Measurements from ENCODE around the gene PDSS2.
A peak's percentile ranks its signal among the peaks of the same experiment; 100 is the strongest.
"Not testable (repeated sequence)": the region's sequence is repeated elsewhere in the genome, so short reads cannot be mapped to it uniquely, and the experiment has no call there.

PDSS2 gene

DNA sequence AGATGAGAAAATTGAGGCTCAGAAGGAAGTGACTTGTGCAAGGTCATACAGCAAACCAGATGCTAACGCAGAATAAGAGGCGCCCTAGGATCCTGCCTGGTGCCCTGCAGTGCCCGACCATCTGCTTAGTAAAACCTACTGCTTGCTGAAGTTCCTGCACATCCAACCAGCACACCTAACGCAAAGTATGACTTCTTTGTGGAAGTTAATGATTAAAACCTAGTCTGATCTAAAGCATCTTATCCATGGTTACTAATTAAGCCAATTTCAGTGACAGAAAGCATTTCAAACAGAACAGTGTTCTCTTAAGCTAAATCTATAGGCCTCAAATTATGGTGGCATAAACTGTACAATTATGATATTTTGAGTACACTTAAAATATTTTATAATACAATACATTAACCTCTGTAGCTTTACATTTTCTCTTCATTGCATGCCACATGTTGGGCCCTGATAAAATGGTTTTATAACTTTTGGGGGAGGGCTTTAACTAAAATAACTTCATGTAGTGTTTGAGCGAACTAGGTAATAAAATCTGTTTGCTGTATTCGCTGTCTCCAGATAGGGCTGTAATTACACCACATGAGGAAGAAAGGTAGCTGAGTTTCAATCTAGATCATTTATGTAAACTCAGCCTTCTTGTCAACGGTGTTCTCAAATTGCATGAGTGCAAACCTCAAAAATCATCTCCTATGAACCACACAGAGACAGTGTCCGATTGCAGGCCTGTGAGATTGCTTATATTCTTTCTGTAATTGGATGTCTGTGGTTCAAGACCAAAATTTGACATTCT is 306.5 kb downstream of the PDSS2 start:
- DNase-seq: peak; percentile 15

DNA sequence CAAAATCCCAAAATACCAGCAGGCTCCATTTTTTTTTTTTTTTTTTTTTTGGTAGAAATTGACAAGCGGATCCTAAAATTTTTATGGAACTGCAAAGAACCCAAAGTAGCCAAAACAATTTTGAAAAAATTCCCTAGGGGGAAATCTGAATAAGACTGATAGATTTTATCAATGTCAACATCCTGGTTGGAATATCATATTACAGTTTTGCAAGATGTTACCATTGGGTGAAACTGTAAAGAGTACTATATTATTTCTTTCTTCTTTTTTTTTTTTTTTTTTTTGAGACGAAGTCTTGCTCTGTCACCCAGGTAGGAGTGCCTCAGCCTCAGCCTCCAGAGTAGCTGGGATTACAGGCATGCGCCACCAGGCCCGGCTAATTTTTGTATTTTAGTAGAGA is 314.7 kb downstream of the PDSS2 start:
- no peak for DNase-seq

DNA sequence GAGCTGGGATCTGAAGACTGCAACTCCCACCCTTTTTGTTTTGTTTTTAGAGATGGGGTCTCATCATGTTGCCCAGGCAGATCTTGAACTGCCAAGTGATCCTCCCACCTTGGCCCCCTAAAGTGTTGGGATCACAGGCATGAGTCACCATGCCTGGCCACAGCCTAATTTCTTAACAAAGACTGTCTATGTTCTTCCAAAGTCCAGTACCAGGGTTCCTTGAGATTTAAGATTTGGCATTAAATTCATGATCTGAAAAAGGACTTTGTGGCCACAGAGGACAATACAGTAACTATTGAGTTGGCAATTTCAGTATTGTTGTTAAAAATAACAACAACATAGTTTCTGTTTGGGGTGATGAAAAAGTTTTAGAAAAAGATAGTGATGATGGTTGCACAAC is 315.4 kb downstream of the PDSS2 start:
- no peak for DNase-seq

DNA sequence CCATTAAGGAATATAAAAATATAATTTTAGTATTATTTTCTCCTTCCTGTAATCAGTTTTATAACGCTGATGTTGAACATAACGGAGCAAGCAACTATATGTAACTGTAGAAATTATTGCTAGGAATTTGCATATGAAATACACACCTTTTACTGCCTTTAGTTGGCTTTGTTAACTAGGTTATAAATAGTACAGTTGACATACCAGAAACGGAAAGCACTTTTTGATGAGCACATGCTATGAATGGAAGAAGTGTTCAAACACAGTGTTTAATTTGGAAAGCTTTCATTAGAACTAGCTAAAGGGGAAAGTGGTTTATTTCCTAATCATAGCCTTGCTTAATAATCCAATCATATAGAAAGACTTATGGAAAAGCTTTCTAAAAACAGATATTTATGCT is 318.8 kb downstream of the PDSS2 start:
- DNase-seq: peak; percentile 43

DNA sequence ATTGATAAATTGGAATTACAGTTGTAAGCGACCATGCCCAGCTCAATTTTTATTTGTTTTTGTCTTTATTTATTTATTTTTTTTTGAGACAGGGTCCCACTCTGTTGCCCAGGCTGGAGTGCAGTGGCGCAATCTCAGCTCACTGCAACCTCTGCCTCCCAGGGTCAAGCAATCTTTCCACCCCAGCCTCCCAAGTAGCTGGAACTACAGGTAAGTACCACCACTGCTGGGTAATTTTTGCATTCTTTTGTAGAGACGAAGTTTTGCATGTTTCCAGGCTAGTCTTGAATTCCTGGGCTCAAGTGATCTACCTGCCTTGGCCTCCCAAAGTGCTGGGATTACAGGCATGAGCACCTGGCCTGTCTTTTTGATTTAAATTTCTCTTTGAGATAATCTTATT is 323.0 kb downstream of the PDSS2 start:
- DNase-seq: not testable (repeated sequence)

DNA sequence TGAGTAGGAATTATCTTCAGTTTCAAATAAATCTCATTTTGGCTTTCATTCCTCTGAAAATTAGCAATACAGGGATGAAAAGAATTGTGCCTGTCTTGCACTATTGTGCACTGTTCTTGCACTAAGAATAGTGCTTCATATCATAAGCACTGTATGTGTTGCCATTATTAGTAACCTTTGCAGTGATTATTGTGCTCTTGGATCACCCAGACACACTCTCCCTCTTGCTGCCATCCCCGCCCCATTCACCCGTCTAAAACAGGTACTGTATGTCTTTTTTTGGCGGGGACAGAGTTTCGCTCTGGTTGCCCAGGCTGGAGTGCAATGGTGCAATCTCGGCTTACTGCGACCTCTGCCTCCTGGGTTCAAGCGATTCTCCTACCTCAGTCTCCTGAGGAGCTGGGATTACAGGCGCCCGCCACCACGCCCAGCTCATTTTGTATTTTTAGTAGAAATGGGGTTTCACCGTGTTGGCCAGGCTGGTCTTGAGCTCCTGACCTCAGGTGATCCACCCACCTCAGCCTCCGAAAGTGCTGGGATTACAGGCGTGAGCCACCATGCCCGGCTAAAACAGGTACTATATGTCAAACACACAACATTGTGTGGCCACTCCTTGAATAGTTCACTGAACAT is 324.2 kb downstream of the PDSS2 start:
- not testable (repeated sequence) for DNase-seq

DNA sequence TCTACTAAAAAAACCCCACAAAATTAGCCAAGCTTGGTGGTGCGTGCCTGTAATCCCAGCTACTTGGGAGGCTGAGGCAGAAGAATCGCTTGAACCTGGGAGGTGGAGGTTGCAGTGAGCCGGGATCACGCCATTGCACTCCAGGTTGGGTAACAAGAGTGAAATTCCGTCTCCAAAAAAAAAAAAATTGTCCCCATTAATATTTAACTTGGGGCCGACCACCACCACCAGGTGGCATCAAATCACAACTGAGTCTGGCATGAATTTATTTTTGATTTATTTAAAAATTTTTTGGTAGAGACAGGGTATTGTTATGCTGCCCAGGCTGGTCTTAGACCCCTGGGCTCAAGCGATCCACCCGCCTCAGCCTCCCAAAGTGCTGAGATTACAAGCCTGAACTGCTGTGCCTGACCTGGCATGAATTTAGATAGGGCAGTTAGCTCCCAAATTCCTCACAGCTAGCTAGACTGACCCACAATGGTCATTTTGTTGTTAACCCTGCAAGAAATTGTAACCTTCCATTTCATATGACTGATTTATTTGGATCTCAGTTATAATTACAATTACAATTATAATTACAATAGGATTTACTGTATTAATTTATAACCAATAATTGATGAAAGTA is 326.9 kb downstream of the PDSS2 start:
- DNase-seq: peak; percentile 17

DNA sequence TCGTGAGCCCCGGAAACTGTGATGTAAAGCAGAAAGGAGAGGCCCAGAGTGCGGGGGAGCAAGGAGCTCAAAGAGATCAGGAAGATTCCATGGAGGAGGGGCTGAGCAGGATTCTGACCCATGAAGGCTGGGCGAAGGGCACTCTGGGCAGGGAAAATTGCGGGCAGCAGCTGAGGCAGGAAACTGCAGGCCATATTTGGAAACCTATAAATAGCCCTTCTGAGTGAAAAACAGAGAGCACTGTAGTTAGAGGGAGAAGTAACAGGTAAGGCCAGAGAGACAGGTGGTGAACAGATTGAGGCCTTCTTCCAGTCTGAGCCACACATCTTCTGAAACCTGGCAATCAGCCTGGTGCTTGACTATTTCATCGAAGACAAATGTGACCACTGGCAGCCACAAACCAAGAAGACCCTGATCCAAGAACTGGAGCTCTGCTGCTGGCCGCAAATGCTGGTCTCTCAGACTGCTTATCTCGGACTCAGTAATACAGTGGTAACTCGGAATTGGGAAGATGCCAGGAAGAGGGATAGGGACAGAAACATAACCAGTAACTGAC is 329.9 kb downstream of the PDSS2 start:
- DNase-seq: peak; percentile 49

DNA sequence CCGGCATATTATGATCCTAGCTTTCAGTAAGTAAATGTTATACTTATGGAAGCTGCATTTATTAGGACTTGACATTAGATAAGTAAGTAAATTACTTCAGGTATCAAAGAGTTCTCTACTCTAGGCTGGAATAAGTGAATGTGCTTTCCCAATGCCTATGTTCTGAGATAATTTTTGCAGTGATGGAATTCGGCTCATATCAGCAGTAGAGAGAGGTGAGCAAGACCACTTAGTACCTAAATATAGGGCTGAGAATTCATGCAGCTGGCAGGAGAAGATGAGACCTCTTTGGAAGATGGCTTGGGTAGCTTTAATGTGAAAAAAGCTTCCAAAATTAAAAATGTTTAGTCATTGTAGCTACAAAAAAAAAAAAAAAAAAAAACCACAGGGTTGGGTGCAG is 330.8 kb downstream of the PDSS2 start:
- no peak for DNase-seq

DNA sequence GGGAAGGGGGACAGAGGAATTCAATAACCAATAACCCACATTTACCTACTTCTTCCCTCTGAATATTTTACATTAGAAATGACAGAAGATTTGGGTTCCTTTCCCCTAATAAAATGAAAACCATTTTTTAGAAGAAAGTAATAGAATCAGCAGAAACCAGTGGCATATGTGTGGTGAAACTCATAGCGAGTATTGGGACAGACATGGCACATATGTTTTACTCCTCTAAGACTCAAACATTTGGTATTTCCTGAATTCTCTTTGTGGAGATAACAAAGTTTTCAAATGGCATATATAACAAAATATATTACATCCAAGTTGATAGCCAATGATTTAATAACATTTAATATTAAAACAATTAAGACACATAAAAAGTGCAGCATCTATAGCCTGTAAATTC is 331.2 kb downstream of the PDSS2 start:
- DNase-seq: no peak

DNA sequence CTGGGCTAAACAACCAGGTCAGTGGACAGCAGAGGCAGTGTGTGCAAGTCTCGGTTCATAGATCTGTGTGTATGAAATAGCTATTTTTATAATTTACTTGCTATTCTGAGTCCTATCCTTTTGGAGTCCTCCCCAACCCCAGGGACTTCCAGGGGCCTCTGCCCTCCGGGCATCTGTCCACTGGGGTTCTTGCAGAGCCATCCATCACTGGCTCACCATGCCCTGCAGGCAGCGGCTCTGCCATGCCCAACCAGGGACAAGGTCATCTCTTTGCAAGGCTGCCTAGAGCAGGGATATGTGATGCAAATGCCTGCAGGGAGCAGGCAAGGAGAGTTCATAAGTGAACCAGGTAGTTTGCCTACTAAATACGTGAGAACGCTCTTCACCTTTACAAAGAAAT is 333.6 kb downstream of the PDSS2 start:
- DNase-seq: no peak

DNA sequence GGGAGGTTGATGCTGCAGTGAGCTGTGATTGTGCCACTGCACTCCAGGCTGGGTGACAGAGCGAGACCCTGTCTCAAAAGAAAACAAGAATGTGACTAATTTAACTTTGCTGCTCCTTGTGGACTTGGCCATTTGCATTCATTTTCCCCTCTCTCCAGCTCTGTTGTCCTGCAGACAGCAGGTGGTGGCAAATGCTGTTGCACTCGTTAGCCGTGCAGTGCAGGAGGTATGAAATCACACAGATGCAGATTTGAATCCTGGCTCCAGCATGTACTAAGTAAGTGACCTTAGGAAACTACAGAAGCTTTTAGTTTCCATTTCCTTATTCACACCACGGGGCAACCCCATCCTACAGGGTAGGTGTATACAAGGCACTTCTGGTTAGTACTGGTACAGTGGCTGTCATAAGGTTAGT is 334.4 kb downstream of the PDSS2 start:
- peak; percentile 38 for DNase-seq

DNA sequence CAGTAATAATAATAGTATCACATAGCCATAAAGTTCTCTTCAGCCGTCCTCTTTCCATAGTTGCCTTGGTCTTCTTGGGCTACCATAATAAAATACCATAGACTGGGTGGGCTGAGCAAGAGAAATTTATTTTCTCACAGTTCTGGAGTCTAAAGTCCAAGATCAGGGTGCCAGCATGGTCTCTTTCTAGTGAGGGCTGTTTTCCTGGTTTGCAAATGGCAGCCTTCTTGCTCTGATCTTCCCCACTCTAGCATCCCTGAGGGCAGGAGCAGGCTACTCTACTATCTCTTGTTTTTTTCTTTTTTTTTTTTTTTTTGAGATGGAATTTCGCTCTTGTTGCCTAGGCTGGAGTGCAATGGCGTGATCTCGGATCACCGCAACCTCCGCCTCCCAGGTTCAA is 335.9 kb downstream of the PDSS2 start:
- no peak for DNase-seq

DNA sequence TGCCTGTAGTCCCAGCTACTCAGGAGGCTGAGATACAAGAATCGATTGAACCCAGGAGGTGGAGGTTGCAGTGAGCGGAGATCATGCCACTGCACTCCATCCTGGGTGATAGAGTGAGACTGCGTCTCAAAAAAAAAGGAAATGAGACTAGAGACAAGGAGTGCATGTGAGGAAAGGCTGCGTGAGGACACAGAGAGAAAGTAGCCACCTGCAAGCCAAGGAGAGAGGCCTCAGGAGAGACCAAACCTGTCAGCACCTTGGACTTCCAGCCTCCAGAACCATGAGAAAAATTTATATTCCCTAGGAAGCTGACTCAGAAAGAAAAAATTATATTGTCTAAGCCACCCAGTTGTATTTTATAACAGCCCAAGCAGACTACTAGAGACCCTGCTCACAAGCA is 336.6 kb downstream of the PDSS2 start:
- no peak for DNase-seq

DNA sequence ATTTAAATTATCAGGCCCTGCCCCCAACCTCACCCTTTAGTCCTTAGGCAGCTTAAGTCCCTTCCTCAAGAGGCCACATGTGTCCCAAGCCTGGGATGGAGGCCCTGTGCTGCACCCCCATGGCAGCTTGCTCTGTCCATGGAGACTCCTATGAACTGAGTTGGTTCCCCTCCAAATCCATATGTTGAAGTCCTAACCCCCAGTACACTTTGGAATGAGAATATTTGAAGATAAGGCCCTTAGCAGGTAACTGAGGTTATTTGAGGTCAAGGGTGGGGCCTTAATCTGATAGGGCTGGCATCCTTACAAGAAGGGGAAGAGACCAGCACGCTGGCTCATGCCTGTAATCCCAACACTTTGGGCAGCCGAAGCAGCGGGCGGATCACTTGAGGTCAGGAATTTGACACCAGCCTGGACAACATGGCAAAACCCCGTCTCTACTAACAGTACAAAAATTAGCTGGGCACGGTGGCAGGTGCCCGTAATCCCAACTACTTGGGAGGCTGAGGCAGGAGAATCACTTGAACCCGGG is 337.3 kb downstream of the PDSS2 start:
- DNase-seq: no peak

DNA sequence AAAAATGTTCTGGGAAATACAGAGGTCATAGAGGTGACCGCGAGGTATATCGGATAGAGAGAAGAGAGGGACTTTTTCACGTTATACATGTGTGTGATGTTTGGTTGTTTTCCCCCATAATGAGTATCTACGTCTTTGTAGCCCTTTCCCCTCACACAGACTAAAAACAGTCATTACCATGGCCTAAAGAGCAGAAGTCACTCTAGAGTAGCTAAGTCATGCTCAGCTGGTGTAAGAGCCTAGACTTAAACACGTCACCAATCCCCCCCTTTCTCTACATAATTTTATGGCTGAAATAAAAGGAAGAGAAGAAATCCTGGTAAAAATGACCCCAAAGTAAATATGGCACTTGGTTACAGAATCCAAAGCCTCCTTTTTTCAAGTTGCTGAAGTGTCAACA is 338.1 kb downstream of the PDSS2 start:
- no peak for DNase-seq

DNA sequence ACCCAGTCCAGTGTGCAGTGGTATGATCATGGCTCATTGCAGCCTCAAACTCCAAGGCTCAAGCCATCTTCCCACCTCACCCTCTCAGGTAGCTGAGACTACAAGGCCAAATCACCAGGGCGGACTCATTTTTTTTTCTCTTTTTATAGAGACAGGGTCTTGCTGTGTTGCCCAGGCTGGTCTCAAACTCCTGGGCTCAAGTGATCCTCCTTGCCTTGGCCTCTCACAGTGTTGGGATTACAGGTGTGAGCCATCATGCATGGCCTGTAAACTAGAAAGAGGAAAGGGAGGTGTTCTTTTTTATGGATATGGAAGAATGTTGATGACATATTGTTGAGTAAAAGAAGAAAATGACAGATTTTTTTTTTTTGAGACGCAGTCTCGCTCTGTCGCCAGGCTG is 339.0 kb downstream of the PDSS2 start:
- DNase-seq: no peak

DNA sequence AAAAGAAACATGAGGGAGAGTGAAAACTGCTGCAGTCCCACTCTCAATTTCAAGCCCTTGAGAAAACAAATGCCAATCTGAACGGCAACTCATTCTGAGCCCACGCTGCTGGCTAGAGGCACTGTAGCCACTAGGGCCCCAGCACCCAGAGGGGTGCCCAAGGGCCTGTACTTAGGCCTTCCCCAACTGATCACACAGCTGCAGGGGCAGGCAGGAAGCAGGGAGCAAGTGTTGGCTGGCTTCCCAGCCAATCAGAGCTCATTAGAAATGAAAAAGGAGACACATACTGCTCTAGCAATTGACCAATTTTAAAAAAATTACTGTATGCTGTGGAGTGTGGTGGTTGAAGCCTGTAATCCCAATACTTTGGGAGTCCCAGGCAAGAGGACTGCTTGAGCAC is 340.4 kb downstream of the PDSS2 start:
- DNase-seq: no peak

DNA sequence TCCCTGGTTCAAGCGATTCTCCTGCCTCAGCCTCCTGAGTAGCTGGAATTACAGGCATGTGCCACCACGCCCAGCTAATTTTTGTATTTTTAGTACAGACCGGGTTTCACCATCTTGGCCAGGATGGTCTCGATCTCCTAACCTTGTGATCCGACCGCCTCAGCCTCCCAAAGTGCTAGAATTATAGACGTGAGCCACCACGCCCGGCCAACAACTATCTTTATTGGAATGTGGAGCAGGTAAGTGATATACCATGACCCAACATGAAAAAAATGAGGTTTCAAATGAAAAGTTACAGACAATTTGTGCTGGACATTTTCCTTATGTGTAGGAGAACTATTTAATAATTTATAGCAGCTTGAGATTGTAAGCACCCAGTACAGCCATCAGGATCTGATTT is 340.8 kb downstream of the PDSS2 start:
- not testable (repeated sequence) for DNase-seq

DNA sequence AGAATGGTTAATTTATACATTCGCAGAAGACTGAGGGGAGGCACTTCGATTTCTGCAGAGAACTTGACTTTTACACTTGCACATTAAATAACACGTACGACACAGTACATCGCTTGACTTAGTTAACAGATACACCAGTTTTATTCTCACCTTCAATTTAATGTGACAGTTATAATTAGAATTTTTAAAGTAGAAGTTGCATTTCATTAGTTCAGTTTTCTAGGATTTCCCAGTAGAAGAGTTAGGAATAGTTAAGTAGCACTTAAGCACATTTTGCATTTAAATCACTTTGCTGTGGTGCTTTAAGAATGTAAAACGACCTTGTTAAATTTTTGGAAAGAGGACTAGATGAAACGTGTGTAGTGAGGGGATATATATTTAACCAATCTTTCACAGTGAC is 342.4 kb downstream of the PDSS2 start:
- peak; percentile 47 for DNase-seq

DNA sequence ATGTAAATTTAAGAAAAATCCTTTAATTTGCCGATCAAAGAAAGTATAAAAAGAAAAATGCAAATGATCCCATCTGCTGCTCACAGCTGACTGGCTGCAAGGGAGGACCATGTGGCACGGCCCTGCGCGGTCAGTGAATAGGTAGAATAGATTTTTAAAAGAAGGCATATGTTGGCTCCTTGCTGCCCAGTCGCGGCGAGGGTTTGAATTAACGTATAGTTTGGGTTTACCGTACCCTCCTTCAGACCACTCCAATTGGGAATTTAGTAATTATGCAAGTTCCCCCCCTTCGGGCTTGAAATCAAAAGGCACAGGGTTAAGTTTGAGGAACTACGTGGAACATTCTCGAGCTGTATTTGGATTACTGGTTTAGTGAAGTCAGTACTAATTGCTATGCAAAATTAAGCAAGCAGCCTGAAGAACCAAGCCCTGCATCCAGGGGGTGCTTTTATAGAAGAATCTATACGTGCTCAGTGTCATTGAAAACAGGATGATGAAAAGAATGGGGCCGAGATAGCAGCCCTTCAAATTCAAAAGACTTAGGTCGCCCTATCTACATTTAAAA is 343.0 kb downstream of the PDSS2 start:
- DNase-seq: peak; percentile 92

DNA sequence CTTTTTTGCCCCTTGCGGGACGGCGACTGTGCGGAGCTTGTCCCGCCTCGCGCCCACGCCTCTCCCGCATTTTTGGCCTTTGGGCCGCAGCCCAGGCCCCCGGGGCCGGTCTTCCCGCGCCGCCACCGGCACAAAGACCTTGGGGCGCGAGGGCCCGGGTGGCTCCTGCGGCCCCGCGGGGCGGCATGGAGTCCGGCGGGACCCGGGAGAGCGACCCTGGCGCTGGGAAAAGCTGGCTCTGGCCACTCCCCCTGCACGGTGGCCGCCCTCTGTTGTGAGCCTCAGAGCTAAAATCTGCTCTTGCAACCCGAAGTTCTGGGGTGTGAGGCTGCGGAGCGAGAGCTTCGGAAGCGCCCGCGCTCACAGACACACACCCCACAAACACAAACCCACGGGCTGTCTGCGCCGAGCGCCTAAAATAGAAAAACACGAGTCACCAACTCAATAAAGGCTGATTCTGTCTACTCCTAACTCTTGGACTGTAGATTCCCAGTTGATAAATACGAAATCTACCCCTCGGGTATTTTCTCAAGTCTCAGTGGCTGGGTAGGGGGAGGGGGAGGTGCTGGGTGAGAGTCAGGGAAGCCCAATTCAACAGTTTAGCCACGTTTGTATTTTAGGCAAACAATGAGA is 343.6 kb downstream of the PDSS2 start:
- peak; percentile 79 for DNase-seq

Data from NCI-H526 treated with DMSO at 0.1 percent for 48 hours (cell line).